Natural killer cell treated with Interleukin-12 subunit alpha and Interleukin-12 subunit beta and Interleukin-15 and Interleukin-18, amount 100 ng/mL, for 72 hours (primary cell): Measurements from ENCODE around the gene TTC7B. TPM values are rescaled to one million over a fixed set of nuclear protein-coding genes. Genes with fewer than 3 reads are reported as not detected.

Experiments
- ATAC-seq, 2 donors: fragments of 150-1000 bp; cut with Tn5 transposase in 1 of 2; sonication (Bioruptor Pico), chemical (Tn5 transposase) in 1 of 2; 2 replicates each; pipeline ENCODE4 v1.10.0; 2021
- DNase-seq: peaks from one replicate; pipeline ENCODE4 v3.0.0; 2022; ENCODE audit warnings: low spot score
- H3K27ac Mint-ChIP-seq, 2 donors: 1 replicate in 1 of 2; 2 replicates in 1 of 2; pipeline ENCODE4 v1.8.0; 2022; ENCODE audit warnings: mixed read lengths in 2 of 2, mild to moderate bottlenecking in 1 of 2, moderate library complexity in 1 of 2
- H3K27me3 Mint-ChIP-seq, 2 donors: 1 replicate in 1 of 2; 2 replicates in 1 of 2; pipeline ENCODE4 v1.8.0; 2022; ENCODE audit warnings: mixed read lengths in 2 of 2
- H3K36me3 Mint-ChIP-seq: one replicate; pipeline ENCODE4 v1.8.0; 2022; ENCODE audit warnings: mixed read lengths
- H3K4me1 Mint-ChIP-seq, 2 donors: 1 replicate in 1 of 2; 2 replicates in 1 of 2; pipeline ENCODE4 v1.8.0; 2022; ENCODE audit warnings: low read depth in 2 of 2, mixed read lengths in 2 of 2, mild to moderate bottlenecking in 1 of 2
- H3K4me3 Mint-ChIP-seq: one replicate; pipeline ENCODE4 v1.8.0; 2022; ENCODE audit warnings: mixed read lengths
- H3K9me3 Mint-ChIP-seq: 2 replicates; pipeline ENCODE4 v1.8.0; 2022; ENCODE audit warnings: mixed read lengths
- total RNA-seq, 2 donors: library from RNA; stranded (reverse); gene quantifications; one replicate each; pipeline ENCODE4 v1.2.3, GENCODE V29; 2022

The TTC7B gene
- total RNA-seq, 2 donors from 2014 or later, result 8.9 to 24.5 TPM

DNA sequence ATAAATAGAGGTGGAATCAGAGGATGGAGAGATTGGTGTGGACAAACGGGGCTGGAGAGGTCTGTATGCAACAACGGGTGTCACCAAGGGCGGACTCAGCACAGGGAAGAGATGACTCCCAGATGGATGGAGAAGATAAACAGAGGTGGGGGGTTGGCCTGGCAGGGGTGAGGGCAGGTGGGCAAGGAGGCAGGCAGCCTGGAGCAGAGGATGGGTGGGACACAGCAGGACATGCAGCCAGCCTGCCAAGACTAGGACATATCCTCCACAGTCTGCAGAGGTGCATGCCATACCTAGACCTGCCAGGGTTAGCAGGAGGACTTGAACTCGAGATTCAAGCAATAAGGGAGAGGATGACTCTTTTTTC is 56.2 kb downstream of the TTC7B start:
- DNase-seq (no peak), ATAC-seq (no peak)
- peaks cover 7 to 8% of the 10 kb centered on the region in 2 donors for H3K4me1 Mint-ChIP-seq
- peaks cover 9% of the 10 kb centered on the region for H3K9me3 Mint-ChIP-seq
- peaks cover 7 to 14% of the 10 kb centered on the region in 2 donors for H3K27me3 Mint-ChIP-seq
- H3K27ac Mint-ChIP-seq, result no peak overlapping the region
- H3K36me3 Mint-ChIP-seq, result peaks cover 14% of the 10 kb centered on the region
- no peak overlapping the region for H3K4me3 Mint-ChIP-seq

DNA sequence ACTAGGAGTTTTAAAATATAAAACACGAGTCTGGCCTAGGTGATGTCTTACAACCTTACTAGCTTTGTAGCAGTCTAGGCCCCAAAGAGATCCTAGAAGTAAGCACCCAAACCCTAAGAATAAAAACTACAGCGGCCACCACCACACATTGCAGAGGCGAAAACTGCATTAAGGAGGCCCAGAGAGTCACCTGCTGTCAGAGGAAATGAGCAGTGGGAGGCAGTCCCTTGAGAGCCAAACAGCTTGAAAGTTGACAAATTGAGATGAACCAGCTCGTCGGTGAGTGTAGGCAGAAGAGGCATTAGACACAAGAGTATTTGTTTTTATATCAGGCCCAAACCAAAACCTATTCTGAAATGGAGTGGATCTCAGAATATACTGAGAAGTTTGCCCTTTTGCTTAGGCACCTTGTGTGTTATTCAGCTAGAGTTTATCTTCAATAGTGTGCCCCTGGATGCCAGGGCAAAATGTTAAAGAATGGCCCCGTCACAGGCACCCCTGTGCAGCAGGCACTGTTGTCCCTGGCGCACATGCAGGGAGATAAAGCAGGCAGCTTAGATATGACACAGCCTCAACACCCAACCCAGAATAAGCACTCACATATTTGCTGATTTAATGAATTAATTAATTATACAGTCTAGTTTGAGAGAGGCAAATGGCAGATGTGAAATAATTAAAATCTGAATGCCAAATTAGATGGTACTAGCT is 56.7 kb downstream of the TTC7B start:
- Mint-ChIP-seq H3K27ac (peak overlapping the region; percentile 64 to 85), H3K36me3 (peaks cover 14% of the 10 kb centered on the region), H3K4me1 (peaks cover 7 to 8% of the 10 kb centered on the region in 2 donors), H3K4me3 (peak overlapping the region; percentile 74), H3K27me3 (peaks cover 7 to 14% of the 10 kb centered on the region in 2 donors), H3K9me3 (peaks cover 9% of the 10 kb centered on the region)
- DNase-seq, result no peak
- no peak for ATAC-seq

DNA sequence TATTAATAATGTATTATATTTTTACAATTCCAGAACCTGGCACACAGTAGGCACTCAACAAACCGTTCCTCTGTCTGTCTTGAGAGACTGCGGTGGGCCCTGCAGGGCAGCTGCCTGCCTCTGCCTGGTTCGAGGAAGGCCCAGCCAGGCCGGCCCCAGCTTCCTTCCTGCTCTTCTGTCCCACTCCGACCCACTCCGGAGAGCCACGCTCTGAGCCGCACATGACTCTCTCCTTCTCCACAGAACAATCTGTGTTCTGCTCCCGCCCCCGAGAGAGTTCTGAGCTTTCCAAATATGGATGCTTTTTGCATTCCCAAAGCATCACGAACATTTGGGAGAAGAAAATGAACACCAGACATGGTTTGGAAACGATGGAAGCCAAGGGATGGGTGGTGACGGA is 57.3 kb downstream of the TTC7B start:
- DNase-seq (no peak), ATAC-seq (peak; percentile 21 to 28)
- peaks cover 7 to 13% of the 10 kb centered on the region in 2 donors for H3K27me3 Mint-ChIP-seq
- peak overlapping the region; percentile 74 for H3K4me3 Mint-ChIP-seq
- H3K9me3 Mint-ChIP-seq, result peaks cover 8% of the 10 kb centered on the region
- peaks cover 7 to 8% of the 10 kb centered on the region in 2 donors for H3K4me1 Mint-ChIP-seq
- peaks cover 12% of the 10 kb centered on the region for H3K36me3 Mint-ChIP-seq
- peak overlapping the region; percentile 64 to 85 for H3K27ac Mint-ChIP-seq

DNA sequence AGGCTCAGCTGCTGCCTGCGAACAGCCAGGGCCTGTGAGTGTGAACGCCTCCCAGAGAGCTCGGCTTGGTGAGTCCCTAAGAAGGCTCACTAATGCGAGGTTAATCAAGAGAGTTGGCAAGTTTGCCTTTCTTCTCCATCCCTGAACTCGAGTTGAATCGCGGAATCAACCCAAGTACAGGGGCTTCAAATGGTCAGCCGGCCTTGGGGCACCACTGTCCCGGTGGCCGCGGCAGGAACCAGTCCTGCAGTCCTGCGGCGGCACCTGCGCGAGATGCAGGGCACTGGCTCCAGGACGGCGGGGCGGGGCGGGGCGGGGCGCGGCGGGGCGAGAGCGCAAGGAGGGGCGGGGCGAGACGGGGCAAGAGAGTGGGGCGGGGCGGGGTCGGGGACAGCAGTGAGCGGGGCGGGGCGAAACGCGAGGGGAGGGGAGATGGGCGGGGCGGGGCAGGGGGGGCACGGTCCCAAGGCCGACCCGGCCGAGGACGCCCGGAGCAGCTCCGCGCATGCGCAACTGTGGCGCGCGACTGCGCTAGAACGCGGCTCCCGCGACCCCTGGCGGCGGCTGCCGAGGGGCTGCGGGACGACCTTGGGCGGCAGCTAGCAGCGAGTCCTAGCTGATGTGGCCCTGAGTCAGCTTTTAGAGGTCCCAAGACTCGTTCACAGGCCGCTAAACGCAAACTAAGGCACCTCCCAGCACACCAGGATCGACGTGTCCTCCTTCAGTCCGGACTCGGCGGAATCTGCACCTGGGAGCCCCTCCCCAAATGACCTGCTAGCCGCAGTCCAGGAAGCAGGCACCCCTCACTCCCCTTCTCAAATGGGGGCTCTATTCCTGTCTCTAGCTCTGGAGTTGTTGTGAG is 58.0 kb downstream of the TTC7B start:
- Mint-ChIP-seq H3K36me3 (peaks cover 9% of the 10 kb centered on the region), H3K9me3 (peaks cover 6% of the 10 kb centered on the region), H3K4me1 (peaks cover 7 to 8% of the 10 kb centered on the region in 2 donors), H3K4me3 (peak overlapping the region; percentile 74), H3K27ac (peak overlapping the region; percentile 64 to 85), H3K27me3 (peaks cover 7 to 11% of the 10 kb centered on the region in 2 donors)
- ATAC-seq (peak; percentile 96), DNase-seq (peak; percentile 94)

DNA sequence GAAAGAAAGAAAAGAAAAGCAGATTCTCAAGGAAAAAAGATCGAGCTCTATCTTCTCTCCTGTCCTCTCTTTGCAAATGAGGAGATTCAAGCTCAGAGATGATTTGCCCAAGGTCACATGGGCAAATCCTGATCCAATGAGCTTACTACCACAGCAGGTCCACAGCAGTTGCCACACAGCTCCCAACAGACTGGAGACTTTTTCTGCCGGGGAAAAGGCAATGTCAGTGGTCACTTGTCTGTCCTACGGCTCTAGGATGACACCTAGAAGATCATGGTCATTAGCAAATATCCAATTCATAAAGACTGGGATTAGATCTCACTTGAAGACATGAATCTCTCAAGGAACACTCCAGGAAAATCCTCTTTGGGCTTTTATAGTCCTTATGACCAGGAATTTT is 58.8 kb downstream of the TTC7B start:
- no peak for DNase-seq
- H3K4me3 Mint-ChIP-seq, result peak overlapping the region; percentile 47
- peaks cover 2 to 7% of the 10 kb centered on the region in 2 donors for H3K27me3 Mint-ChIP-seq
- peaks cover 2% of the 10 kb centered on the region for H3K36me3 Mint-ChIP-seq
- ATAC-seq, result no peak
- H3K9me3 Mint-ChIP-seq, result peaks cover 2% of the 10 kb centered on the region
- H3K4me1 Mint-ChIP-seq, result peaks cover 7 to 8% of the 10 kb centered on the region in 2 donors
- H3K27ac Mint-ChIP-seq, result no peak overlapping the region

DNA sequence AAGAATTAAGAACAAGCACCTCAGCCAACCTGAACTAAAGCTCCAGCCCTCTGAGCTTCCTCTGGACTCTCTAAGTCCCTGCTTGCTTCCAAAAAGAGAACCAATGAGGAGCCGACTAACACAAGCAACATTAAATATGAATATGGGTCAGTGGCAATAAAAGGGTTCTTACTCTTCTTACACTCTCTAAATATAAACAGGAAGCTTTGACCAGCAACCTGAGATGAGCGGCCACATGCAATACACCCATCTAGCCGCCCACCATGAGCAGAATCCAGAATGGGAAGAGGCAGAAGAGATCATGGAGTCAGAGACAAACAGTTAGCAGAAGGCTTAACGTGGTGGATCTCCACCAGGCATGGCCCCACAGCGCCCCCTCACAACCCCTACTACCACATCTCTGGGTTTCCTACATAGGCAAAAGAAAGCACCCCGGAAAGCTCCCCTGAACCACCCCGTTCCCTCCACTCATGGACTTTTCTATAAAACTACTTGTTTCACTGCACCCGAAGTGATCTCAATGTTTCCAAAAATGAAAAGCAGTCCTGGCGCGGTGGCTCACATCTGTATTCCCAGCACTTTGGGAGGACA is 59.4 kb downstream of the TTC7B start:
- no peaks in the 10 kb centered on the region for H3K36me3 Mint-ChIP-seq
- no peak overlapping the region for H3K4me3 Mint-ChIP-seq
- peaks cover 0 to 5% of the 10 kb centered on the region in 2 donors for H3K27me3 Mint-ChIP-seq
- DNase-seq (no peak), ATAC-seq (no peak)
- H3K4me1 Mint-ChIP-seq, result peaks cover 7 to 8% of the 10 kb centered on the region in 2 donors
- no peak overlapping the region for H3K27ac Mint-ChIP-seq
- H3K9me3 Mint-ChIP-seq, result no peaks in the 10 kb centered on the region

DNA sequence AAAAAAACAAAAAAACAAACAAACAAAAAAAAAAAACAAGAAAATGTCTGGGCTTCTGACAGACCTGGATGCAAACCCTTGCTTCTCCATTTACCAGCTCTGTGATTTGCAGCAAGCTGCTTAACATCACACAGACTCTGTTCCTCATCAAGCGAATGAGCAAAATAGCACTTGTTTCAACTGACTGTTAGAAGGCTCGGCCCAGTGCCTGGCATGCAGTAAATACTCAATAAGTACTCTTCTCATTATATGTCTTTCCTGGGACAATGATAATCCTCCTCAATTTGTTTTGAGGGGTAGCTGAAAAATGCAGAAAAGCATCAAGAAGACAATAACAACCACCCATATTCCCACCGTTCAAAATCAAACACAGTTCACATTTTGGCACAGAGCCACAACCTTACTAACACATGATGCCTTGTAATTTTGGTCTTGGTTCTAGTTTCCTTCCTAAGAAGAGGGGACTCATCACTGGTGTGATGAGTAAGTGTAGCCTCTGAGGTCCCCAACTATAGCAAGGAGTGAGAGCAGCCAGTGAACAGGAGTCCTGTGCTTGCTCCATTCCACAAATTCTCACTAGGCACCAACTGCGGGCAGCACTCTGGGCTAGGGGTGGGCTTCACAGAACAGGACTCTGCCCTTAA is 60.4 kb downstream of the TTC7B start:
- Mint-ChIP-seq H3K9me3 (no peaks in the 10 kb centered on the region), H3K27ac (no peak overlapping the region), H3K4me1 (peaks cover 7 to 8% of the 10 kb centered on the region in 2 donors), H3K27me3 (peaks cover 0 to 3% of the 10 kb centered on the region in 2 donors), H3K4me3 (no peak overlapping the region), H3K36me3 (no peaks in the 10 kb centered on the region)
- DNase-seq (no peak), ATAC-seq (no peak)

DNA sequence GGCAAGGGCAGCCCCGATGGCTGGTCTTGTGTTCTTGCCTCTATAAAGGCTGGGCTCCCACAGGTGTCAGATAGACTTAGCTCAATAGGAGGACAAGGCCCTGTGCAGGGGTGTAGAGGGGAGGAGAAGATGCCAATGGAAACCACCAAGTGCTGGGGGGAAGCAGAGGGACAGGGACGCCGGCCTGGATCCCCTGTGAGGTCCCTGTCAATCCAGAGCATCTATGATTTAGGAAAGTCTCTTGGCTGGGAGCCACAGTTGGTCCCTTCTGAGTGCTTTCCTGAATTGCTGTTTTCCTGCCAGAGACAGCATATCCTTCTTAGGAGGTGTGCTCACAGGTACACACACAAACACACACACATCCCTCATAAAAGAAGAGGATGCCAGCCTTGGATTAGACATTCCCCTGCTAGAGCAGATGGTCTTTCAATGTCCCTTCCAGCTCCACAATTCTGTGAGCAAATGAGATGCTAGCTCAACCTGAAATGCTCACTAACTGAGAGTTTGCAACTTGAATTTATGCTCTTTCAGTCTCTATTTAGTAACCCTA is 62.7 kb downstream of the TTC7B start:
- Mint-ChIP-seq H3K27ac (no peak overlapping the region), H3K36me3 (peaks cover 13% of the 10 kb centered on the region), H3K27me3 (peaks cover 3 to 7% of the 10 kb centered on the region in 2 donors), H3K4me1 (peaks cover under 1 to 2% of the 10 kb centered on the region in 2 donors), H3K9me3 (no peaks in the 10 kb centered on the region), H3K4me3 (no peak overlapping the region)
- no peak for DNase-seq
- no peak for ATAC-seq

DNA sequence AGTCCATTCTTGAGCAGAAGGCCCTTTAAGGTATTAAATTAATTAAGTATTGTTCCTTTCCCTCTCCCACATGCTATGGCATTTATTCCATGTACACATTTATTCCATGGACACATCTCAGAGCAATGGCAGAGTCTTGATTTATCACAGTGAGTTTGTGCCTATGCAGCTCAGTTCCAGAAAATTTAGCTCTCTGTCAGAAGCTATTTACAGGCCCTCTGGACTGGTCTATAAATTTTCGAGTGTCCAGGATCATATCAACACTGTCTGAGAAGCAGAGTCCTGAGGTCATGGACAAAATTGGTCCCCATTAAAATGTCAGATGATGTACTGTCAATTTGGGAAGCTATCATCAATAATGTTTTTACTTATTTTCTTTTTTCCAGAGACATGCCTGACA is 65.5 kb downstream of the TTC7B start:
- H3K9me3 Mint-ChIP-seq, result no peaks in the 10 kb centered on the region
- peaks cover 9 to 24% of the 10 kb centered on the region in 2 donors for H3K27me3 Mint-ChIP-seq
- peaks cover 16% of the 10 kb centered on the region for H3K36me3 Mint-ChIP-seq
- DNase-seq (no peak), ATAC-seq (no peak)
- H3K4me1 Mint-ChIP-seq, result no peaks in the 10 kb centered on the region
- no peak overlapping the region for H3K4me3 Mint-ChIP-seq
- H3K27ac Mint-ChIP-seq, result no peak overlapping the region

DNA sequence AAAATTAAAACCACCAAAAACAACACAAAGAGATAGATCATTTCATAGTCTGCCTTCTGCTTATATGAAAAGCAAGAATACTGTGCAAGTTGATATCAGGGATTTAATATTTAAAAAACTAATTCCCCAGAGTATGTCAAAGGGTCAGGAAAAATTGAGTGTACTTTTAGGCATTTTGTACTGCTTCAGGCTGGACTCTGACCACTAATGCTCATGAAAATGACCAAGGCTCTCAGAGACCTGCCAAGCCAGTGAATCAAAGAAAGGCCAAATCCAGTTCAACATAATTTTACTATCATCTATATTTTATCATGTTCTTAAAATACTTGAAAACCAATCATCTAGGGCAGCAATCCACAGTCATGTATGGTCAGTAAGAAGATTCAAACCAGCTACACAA is 66.0 kb downstream of the TTC7B start:
- Mint-ChIP-seq H3K27me3 (peaks cover 9 to 24% of the 10 kb centered on the region in 2 donors), H3K4me3 (no peak overlapping the region), H3K9me3 (no peaks in the 10 kb centered on the region), H3K4me1 (no peaks in the 10 kb centered on the region), H3K27ac (no peak overlapping the region), H3K36me3 (peaks cover 16% of the 10 kb centered on the region)
- no peak for DNase-seq
- no peak for ATAC-seq

DNA sequence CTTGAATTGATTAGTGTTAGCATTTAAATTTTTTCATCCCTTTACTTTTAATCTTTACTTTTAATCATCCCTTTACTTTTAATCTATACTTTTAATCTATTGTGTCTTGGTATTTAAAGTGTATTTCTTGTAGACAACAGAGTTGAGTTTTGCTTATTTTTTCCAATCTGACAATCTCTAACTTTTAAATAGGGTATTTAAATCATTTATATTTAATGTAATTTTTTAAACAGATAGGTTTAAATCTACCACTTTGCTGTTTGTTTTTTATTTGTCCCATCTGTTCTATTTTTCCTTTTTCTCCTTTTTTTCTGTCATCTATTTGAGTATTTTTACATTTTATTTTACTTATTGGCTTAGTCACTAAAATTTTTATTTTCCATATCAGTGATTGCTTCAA is 68.3 kb downstream of the TTC7B start:
- Mint-ChIP-seq H3K27ac (no peak overlapping the region), H3K36me3 (peaks cover 16% of the 10 kb centered on the region), H3K27me3 (peaks cover 9 to 24% of the 10 kb centered on the region in 2 donors), H3K4me1 (no peaks in the 10 kb centered on the region), H3K9me3 (no peaks in the 10 kb centered on the region), H3K4me3 (no peak overlapping the region)
- DNase-seq (no peak), ATAC-seq (no peak)

DNA sequence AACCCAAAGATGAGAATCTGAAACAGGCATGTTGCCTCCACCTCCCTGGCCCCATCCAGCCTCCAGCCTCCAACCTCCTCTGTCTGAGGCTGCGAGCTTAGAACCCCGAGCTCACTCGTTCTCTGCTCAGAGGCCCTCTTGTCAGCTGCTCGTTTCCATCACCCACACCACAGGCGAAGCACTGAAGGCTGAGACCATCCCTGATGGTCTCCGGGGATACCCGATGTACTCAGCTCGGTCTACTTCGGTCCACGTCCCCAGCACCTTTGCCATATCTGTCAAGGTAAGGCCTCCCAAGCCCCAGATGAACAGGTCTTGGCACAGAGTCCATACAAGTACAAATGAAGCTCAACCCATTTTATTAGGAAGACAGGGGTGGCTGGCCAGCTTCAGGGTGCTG is 72.4 kb downstream of the TTC7B start:
- no peak for ATAC-seq
- H3K27ac Mint-ChIP-seq, result no peak overlapping the region
- peaks cover 9 to 20% of the 10 kb centered on the region in 2 donors for H3K27me3 Mint-ChIP-seq

DNA sequence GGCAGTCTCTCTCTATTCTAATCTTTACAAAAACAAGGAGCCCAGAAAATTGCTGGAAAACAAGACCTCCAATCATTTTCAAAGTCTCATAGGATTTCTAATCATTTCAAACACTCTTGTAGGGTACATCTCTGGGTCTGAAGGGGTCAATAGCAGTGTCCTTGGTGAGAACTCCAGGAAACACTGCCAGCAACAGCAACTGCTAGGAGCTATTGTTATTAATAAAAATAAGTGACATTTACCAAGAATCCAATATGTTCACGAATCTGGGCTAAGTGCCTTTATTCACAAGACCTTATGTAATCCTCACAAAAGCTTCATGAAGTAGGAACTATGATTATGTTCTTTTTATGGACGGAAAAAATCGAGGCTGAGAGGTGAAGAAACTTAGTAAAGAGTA is 72.8 kb downstream of the TTC7B start:
- Mint-ChIP-seq H3K36me3 (peaks cover 2% of the 10 kb centered on the region), H3K9me3 (no peaks in the 10 kb centered on the region), H3K4me1 (no peaks in the 10 kb centered on the region), H3K4me3 (no peak overlapping the region), H3K27me3 (peaks cover 9 to 16% of the 10 kb centered on the region in 2 donors), H3K27ac (no peak overlapping the region)
- ATAC-seq (no peak), DNase-seq (no peak)

More for the DNA sequence above, 72.4 kb downstream of the TTC7B start:
- Mint-ChIP-seq H3K4me3 (no peak overlapping the region), H3K36me3 (peaks cover 6% of the 10 kb centered on the region), H3K9me3 (no peaks in the 10 kb centered on the region), H3K4me1 (no peaks in the 10 kb centered on the region)
- no peak for DNase-seq
